IPS-20b (cell line): ENCODE measurements around the gene BAIAP2.

Experiments
- H3K27ac ChIP-seq: one replicate; pipeline ENCODE4 v1.5.1; 2013; ENCODE audit warnings: low read length
- H3K27me3 ChIP-seq: 2 replicates; pipeline ENCODE4 v1.6.1; 2013; ENCODE audit warnings: mild to moderate bottlenecking, low read length, inconsistent platforms; ENCODE audit not compliant: insufficient read depth
- H3K36me3 ChIP-seq: 2 replicates; pipeline ENCODE4 v1.6.1; 2013; ENCODE audit warnings: low read depth, mild to moderate bottlenecking, inconsistent platforms, low read length, moderate library complexity; ENCODE audit not compliant: insufficient read depth
- H3K4me1 ChIP-seq: 2 replicates; pipeline ENCODE4 v1.6.1; 2013; ENCODE audit warnings: mild to moderate bottlenecking, control low read depth, inconsistent platforms, low read length, moderate library complexity; ENCODE audit not compliant: insufficient read depth
- H3K4me3 ChIP-seq: 2 replicates; pipeline ENCODE4 v1.5.1; 2013; ENCODE audit warnings: mild to moderate bottlenecking, low read length, inconsistent platforms
- H3K9ac ChIP-seq: 2 replicates; pipeline ENCODE4 v1.6.1; 2013; ENCODE audit warnings: low read depth, mild to moderate bottlenecking, inconsistent platforms, low read length, moderate library complexity
- H3K9me3 ChIP-seq: 2 replicates; pipeline ENCODE4 v1.6.1; 2013; ENCODE audit warnings: mild to moderate bottlenecking, low read depth, low read length, inconsistent platforms; ENCODE audit not compliant: insufficient read depth

BAIAP2 gene

GRCh38 chr17:81132770-81133723, 98.1 kb downstream of the BAIAP2 start:
- Histone ChIP-seq H3K9me3 (no peaks in the 10 kb centered on the region; the same call in 1 of the 2 replicates), H3K27ac (no peak overlapping the region), H3K36me3 (no peaks in the 10 kb centered on the region), H3K4me3 (no peak overlapping the region), H3K9ac (no peak overlapping the region), H3K4me1 (no peaks in the 10 kb centered on the region), H3K27me3 (no peaks in the 10 kb centered on the region)

- H3K4me3 ChIP-seq = no peak overlapping the region
- no peak overlapping the region for H3K27ac ChIP-seq
- no peak overlapping the region for H3K9ac ChIP-seq
- H3K4me1 ChIP-seq = no peaks in the 10 kb centered on the region
- H3K9me3 ChIP-seq = peaks cover 3% of the 10 kb centered on the region; the same call in 1 of the 2 replicates
- H3K27me3 ChIP-seq = no peaks in the 10 kb centered on the region
- no peaks in the 10 kb centered on the region for H3K36me3 ChIP-seq
These were observed 99.3 kb downstream of the BAIAP2 start for GRCh38 chr17:81134064-81134781.

GRCh38 chr17:81135505-81136278, 100.7 kb downstream of the BAIAP2 start:
- Histone ChIP-seq H3K9ac (no peak overlapping the region), H3K9me3 (peaks cover 3% of the 10 kb centered on the region; the same call in 1 of the 2 replicates), H3K4me3 (no peak overlapping the region), H3K4me1 (no peaks in the 10 kb centered on the region), H3K27ac (no peak overlapping the region), H3K36me3 (no peaks in the 10 kb centered on the region), H3K27me3 (no peaks in the 10 kb centered on the region)

- no peaks in the 10 kb centered on the region for H3K4me1 ChIP-seq
These were observed 101.4 kb downstream of the BAIAP2 start for GRCh38 chr17:81136366-81136765.

GRCh38 chr17:81137248-81137647, 102.3 kb downstream of the BAIAP2 start:
- Histone ChIP-seq H3K27me3 (no peaks in the 10 kb centered on the region), H3K27ac (no peak overlapping the region), H3K4me3 (no peak overlapping the region), H3K4me1 (no peaks in the 10 kb centered on the region), H3K36me3 (no peaks in the 10 kb centered on the region), H3K9me3 (peaks cover 3% of the 10 kb centered on the region; the same call in 1 of the 2 replicates), H3K9ac (no peak overlapping the region)

More at GRCh38 chr17:81136366-81136765, 101.4 kb downstream of the BAIAP2 start:
- Histone ChIP-seq H3K9ac (no peak overlapping the region), H3K4me3 (no peak overlapping the region), H3K9me3 (peaks cover 3% of the 10 kb centered on the region; the same call in 1 of the 2 replicates), H3K36me3 (no peaks in the 10 kb centered on the region), H3K27ac (no peak overlapping the region), H3K27me3 (no peaks in the 10 kb centered on the region)

GRCh38 chr17:81138083-81138482, 103.1 kb downstream of the BAIAP2 start:
- Histone ChIP-seq H3K9ac (no peak overlapping the region), H3K27me3 (no peaks in the 10 kb centered on the region), H3K9me3 (peaks cover 3% of the 10 kb centered on the region; the same call in 1 of the 2 replicates), H3K4me3 (no peak overlapping the region), H3K27ac (no peak overlapping the region), H3K4me1 (no peaks in the 10 kb centered on the region), H3K36me3 (no peaks in the 10 kb centered on the region)

GRCh38 chr17:81138500-81138899, 103.5 kb downstream of the BAIAP2 start:
- peaks cover 3% of the 10 kb centered on the region; the same call in 1 of the 2 replicates for H3K9me3 ChIP-seq
- no peaks in the 10 kb centered on the region for H3K27me3 ChIP-seq
- no peaks in the 10 kb centered on the region for H3K4me1 ChIP-seq
- no peak overlapping the region for H3K9ac ChIP-seq
- no peak overlapping the region for H3K27ac ChIP-seq
- no peak overlapping the region for H3K4me3 ChIP-seq
- no peaks in the 10 kb centered on the region for H3K36me3 ChIP-seq

GRCh38 chr17:81139428-81139827, 104.5 kb downstream of the BAIAP2 start:
- no peak overlapping the region for H3K9ac ChIP-seq
- peaks cover 3% of the 10 kb centered on the region; the same call in 1 of the 2 replicates for H3K9me3 ChIP-seq
- no peaks in the 10 kb centered on the region for H3K4me1 ChIP-seq
- H3K4me3 ChIP-seq = no peak overlapping the region
- no peak overlapping the region for H3K27ac ChIP-seq
- H3K27me3 ChIP-seq = no peaks in the 10 kb centered on the region
- no peaks in the 10 kb centered on the region for H3K36me3 ChIP-seq

GRCh38 chr17:81140018-81140417, 105.1 kb downstream of the BAIAP2 start:
- Histone ChIP-seq H3K36me3 (no peaks in the 10 kb centered on the region), H3K9ac (no peak overlapping the region), H3K4me1 (no peaks in the 10 kb centered on the region), H3K27me3 (no peaks in the 10 kb centered on the region), H3K9me3 (peaks cover 3% of the 10 kb centered on the region; the same call in 1 of the 2 replicates), H3K4me3 (no peak overlapping the region), H3K27ac (no peak overlapping the region)

GRCh38 chr17:81140695-81141094, 105.7 kb downstream of the BAIAP2 start:
- Histone ChIP-seq H3K4me1 (no peaks in the 10 kb centered on the region), H3K9ac (no peak overlapping the region), H3K27me3 (no peaks in the 10 kb centered on the region), H3K4me3 (no peak overlapping the region), H3K9me3 (peaks cover 3% of the 10 kb centered on the region; the same call in 1 of the 2 replicates), H3K36me3 (no peaks in the 10 kb centered on the region), H3K27ac (no peak overlapping the region)
